K562 (cell line): ENCODE data around the gene GPRIN1. TPM values are rescaled to one million over a fixed set of nuclear protein-coding genes. Genes with fewer than 3 reads are reported as not detected.

Experiments used
- ATAC-seq: fragments of 200-7000 bp; cut with Tn5 transposase; 3 replicates; pipeline ENCODE4 v1.9.1; 2020; ENCODE audit warnings: moderate library complexity
- BruUV-seq: library from RNA; stranded (reverse); fragments of 400-500 nt; replicated peaks from 2 replicates; lab custom pipeline; 2021; lab: Mats Ljungman, UMichigan
- CTCF ChIA-PET: fragments of 300-600 bp; formaldehyde crosslinking; extraction: SDS; loops from one replicate; lab custom pipeline; 2021; ENCODE audit warnings: low intra/inter-chr PET ratio; lab: Yijun Ruan, JAX
- POLR2A ChIA-PET: fragments of 300-600, 350-650 bp; sonication (Branson Sonifier 250); formaldehyde crosslinking; extraction: SDS; loops from one replicate; lab custom pipeline; 2021; ENCODE audit warnings: antibody characterized with exemption, inconsistent platforms; lab: Yijun Ruan, JAX
- DNase-seq, 4 experiments: peaks; one replicate each; pipeline versions ENCODE4 v3.0.0 to v3.0.0-alpha.2; 2011 to 2018; ENCODE audit warnings: low spot score in 3 of 4, mixed read lengths in 3 of 4; ENCODE audit errors: extremely low read depth in 1 of 4
- FAIRE-seq: peaks from 2 replicates; lab custom pipeline; 2011; peaks lifted over from hg19 to GRCh38; lab: Jason Lieb, UNC
- H2AFZ ChIP-seq: 2 replicates; pipeline ENCODE4 v1.6.0; 2011; ENCODE audit warnings: low read depth, low read length, control low read depth, inconsistent platforms
- H3K27ac ChIP-seq: fragments of 200-600 bp; 3 replicates; pipeline ENCODE4 v1.8.0; 2011; ENCODE audit warnings: low read depth, mild to moderate bottlenecking, control low read depth, inconsistent platforms, low read length, moderate library complexity, mixed read lengths; ENCODE audit errors: extremely low read depth
- H3K27me3 ChIP-seq, 2 experiments: fragments of 300-600 bp in 1 of 2; 2 replicates in 1 of 2; 3 replicates in 1 of 2; pipeline versions ENCODE4 v1.6.0 to v1.8.0; 2011; ENCODE audit warnings: inconsistent platforms in 2 of 2, low read length in 2 of 2, mild to moderate bottlenecking in 1 of 2, mixed read lengths in 1 of 2, moderate library complexity in 1 of 2; ENCODE audit not compliant: control insufficient read depth in 2 of 2, insufficient read depth in 2 of 2
- H3K36me3 ChIP-seq: fragments of 300-600 bp; 3 replicates; pipeline ENCODE4 v1.8.0; 2011; ENCODE audit warnings: mild to moderate bottlenecking, low read length, inconsistent platforms; ENCODE audit not compliant: control insufficient read depth, insufficient read depth
- H3K4me1 ChIP-seq, 2 experiments: fragments of 200-600 bp in 1 of 2; replicated peaks in 1 of 2; 2 replicates in 1 of 2; 3 replicates in 1 of 2; pipeline versions ENCODE4 v1.5.1 to v1.8.0; 2011; ENCODE audit warnings: inconsistent platforms in 2 of 2, low read length in 2 of 2, mild to moderate bottlenecking in 1 of 2, mixed read lengths in 1 of 2, moderate library complexity in 1 of 2; ENCODE audit not compliant: control insufficient read depth in 2 of 2, insufficient read depth in 2 of 2
- H3K4me2 ChIP-seq: 2 replicates; pipeline ENCODE4 v1.6.1; 2011; ENCODE audit warnings: low read length, control low read depth, inconsistent platforms, mixed read lengths; ENCODE audit not compliant: insufficient read depth
- H3K4me3 ChIP-seq: fragments of 200-600 bp; sonication (generic), shearing (Covaris generic); 2 replicates; pipeline ENCODE4 v1.5.1; 2016; ENCODE audit warnings: control low read depth, inconsistent platforms
- H3K79me2 ChIP-seq: fragments of 200-600 bp; 3 replicates; pipeline ENCODE4 v1.8.0; 2011; ENCODE audit warnings: low read length, inconsistent platforms; ENCODE audit not compliant: control insufficient read depth, insufficient read depth
- H3K9ac ChIP-seq, 2 experiments: 2 replicates each; pipeline versions ENCODE4 v1.6.0 to v1.6.1; 2011; ENCODE audit warnings: low read depth in 2 of 2, low read length in 2 of 2, control low read depth in 1 of 2, inconsistent platforms in 1 of 2, mild to moderate bottlenecking in 1 of 2, mixed read lengths in 1 of 2; ENCODE audit not compliant: insufficient read depth in 1 of 2
- H3K9me1 ChIP-seq: one replicate; pipeline ENCODE4 v1.6.0; 2011; ENCODE audit warnings: inconsistent platforms, mild to moderate bottlenecking, low read length, moderate library complexity; ENCODE audit not compliant: control insufficient read depth, insufficient read depth
- H3K9me3 ChIP-seq: replicated peaks from 2 replicates; pipeline ENCODE4 v1.5.1; 2011; ENCODE audit warnings: low read depth, low read length, inconsistent platforms; ENCODE audit not compliant: control insufficient read depth, insufficient read depth
- H4K20me1 ChIP-seq: replicated peaks from 2 replicates; pipeline ENCODE4 v1.6.1; 2011; ENCODE audit warnings: low read length, inconsistent platforms, mixed read lengths; ENCODE audit not compliant: control insufficient read depth, insufficient read depth
- CC2D1A ChIP-seq: fragments of 450-650 bp; IDR thresholded peaks from 2 replicates; pipeline ENCODE4 v1.6.1; 2017; ENCODE audit warnings: mild to moderate bottlenecking
- ELF4 ChIP-seq: fragments of 450-650 bp; formaldehyde crosslinking; IDR thresholded peaks from 2 replicates; pipeline ENCODE4 v1.4.0; 2022; ENCODE audit warnings: missing genetic modification characterization
- MYNN ChIP-seq, 2 experiments: sonication (generic); formaldehyde crosslinking in 1 of 2; IDR thresholded peaks; 2 replicates each; pipeline versions ENCODE4 v1.5.0 to v1.6.1; 2016 to 2020; ENCODE audit warnings: antibody characterized with exemption in 1 of 2, missing genetic modification reagents in 1 of 2
- TOE1 ChIP-seq, 2 experiments: fragments of 450-650 bp in 1 of 2; sonication (generic) in 1 of 2; formaldehyde crosslinking in 1 of 2; IDR thresholded peaks; 2 replicates each; pipeline versions ENCODE4 v1.7.1 to v1.8.0; 2016 to 2022; ENCODE audit warnings: borderline replicate concordance in 2 of 2, mild to moderate bottlenecking in 2 of 2, antibody characterized with exemption in 1 of 2, inconsistent platforms in 1 of 2, low read depth in 1 of 2, missing genetic modification reagents in 1 of 2, moderate library complexity in 1 of 2
- ZBTB2 ChIP-seq: fragments of 450-650 bp; IDR thresholded peaks from 2 replicates; pipeline ENCODE4 v1.6.1; 2016; ENCODE audit warnings: antibody characterized with exemption
- ZBTB43 ChIP-seq: sonication (generic); formaldehyde crosslinking; IDR thresholded peaks from 2 replicates; pipeline ENCODE4 v1.8.0; 2023; ENCODE audit warnings: mild to moderate bottlenecking, missing genetic modification reagents
- ZFP30 ChIP-seq: fragments of 250-450 bp; sonication (Bioruptor Pico); IDR thresholded peaks from 2 replicates; pipeline ENCODE4 v1.8.0; 2022; ENCODE audit warnings: moderate library complexity, mild to moderate bottlenecking, inconsistent platforms, borderline replicate concordance
- in situ Hi-C: fragments of 300-500 bp; cut with MboI; formaldehyde crosslinking; loops from 4 replicates; pipeline ENCODE4 v1.15.0; 2018; ENCODE audit warnings: inconsistent platforms, mixed read lengths
- intact Hi-C: fragments of 100-400 bp; cut with micrococcal nuclease; formaldehyde crosslinking; loops from 2 replicates; pipeline ENCODE4 v1.14.2; 2022
- polyA plus RNA-seq, 8 experiments: library from polyadenylated mRNA; depleted of rRNA in 4 of 8; stranded (reverse) in 5 of 8; unstranded in 3 of 8; fragments of >200 nt; fragmentation: Nextera tagmentation in 2 of 8; fragmentation: Illumina TruSeq in 1 of 8; extraction: Ambion mirVana in 2 of 8; extraction: Trizol in 1 of 8; gene quantifications; 2 replicates each; pipeline versions ENCODE4 v1.2.1 to v1.2.3, GENCODE V29; 2011 to 2014; ENCODE audit warnings: inconsistent platforms in 1 of 8, missing spikeins in 1 of 8
- total RNA-seq, 7 experiments: library from RNA; depleted of rRNA in 6 of 7; stranded (reverse); fragments of >200 nt in 6 of 7; fragmentation: Illumina TruSeq in 2 of 7; extraction: Trizol in 2 of 7; gene quantifications; 2 replicates each; pipeline versions ENCODE4 v1.2.1 to v1.2.3, GENCODE V29; 2011 to 2021; ENCODE audit warnings: low replicate concordance in 1 of 7
- TF ChIP-seq, protein P1 (sequence below): sonication (generic); formaldehyde crosslinking; IDR thresholded peaks from 2 replicates; pipeline ENCODE4 v1.9.0; 2022; ENCODE audit warnings: mild to moderate bottlenecking, missing genetic modification reagents
- TF ChIP-seq, protein P2 (sequence below): fragments of 450-650 bp; formaldehyde crosslinking; IDR thresholded peaks from 2 replicates; pipeline ENCODE4 v1.4.0; 2022; ENCODE audit warnings: missing genetic modification characterization

GPRIN1 gene
- total and polyA plus RNA-seq, 9 of the 15 experiments (the other 6 are each of a cell fraction or from before 2014, with no cell fraction given) = 0.15 to 11.6 (median 4.4) TPM

DNA sequence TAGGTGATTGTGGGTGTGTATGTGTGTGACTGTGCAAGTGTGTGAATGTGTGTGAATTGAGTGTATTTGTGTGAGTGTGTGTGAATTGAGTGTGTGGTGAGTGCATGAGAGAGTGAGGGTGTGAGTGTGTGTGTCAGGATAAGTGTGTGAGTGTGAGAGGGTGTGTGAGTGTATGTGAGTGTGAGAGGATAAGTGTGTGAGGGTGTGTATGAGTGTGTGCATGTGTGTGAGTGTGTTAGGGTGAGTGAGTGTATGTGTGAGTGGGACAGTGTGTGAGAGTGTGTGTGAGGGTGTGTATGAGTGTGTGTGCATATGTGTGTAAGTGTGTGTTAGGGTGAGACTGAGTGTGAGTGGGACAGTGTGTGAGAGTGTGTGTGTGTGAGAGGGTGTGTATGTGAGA is 21.7 kb downstream of the GPRIN1 start:
- Histone ChIP-seq H3K9me1 (no peaks in the 10 kb centered on the region), H3K36me3 (no peaks in the 10 kb centered on the region), H2AFZ (no peak overlapping the region), H3K27me3 (peaks cover 6 to 41% of the 10 kb centered on the region in 2 experiments; a peak in 4 of 5 replicates), H3K9ac (no peak overlapping the region), H3K79me2 (no peaks in the 10 kb centered on the region), H4K20me1 (no peaks in the 10 kb centered on the region), H3K9me3 (peaks cover 13% of the 10 kb centered on the region), H3K4me3 (no peak overlapping the region), H3K4me1 (peaks cover 0 to 8% of the 10 kb centered on the region in 2 experiments; a peak in 1 of 5 replicates), H3K27ac (no peak overlapping the region), H3K4me2 (no peak overlapping the region)
- ATAC-seq = no peak
- DNase-seq = no peak
- POLR2A ChIA-PET = interaction anchor here (1.0 kb wide), 1 partner anchor 18 kb away, joined by 5 read pairs; no protein-coding TSS in a partner anchor
- TF ChIP-seq, protein P1, sequence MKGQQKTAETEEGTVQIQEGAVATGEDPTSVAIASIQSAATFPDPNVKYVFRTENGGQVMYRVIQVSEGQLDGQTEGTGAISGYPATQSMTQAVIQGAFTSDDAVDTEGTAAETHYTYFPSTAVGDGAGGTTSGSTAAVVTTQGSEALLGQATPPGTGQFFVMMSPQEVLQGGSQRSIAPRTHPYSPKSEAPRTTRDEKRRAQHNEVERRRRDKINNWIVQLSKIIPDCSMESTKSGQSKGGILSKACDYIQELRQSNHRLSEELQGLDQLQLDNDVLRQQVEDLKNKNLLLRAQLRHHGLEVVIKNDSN = 0 out of 2 replicates have a peak, but pooled peaks have one; percentile 10
- TF ChIP-seq ZBTB2 = 0 out of 2 replicates have a peak, but pooled peaks have one; percentile 43
- TF ChIP-seq ZBTB43 = peak; percentile 99
- no peak for TF ChIP-seq ZFP30 (CRISPR knock-in tag)
- TF ChIP-seq ELF4 (CRISPR knock-in tag) = no peak
- peak; percentile 56; the same call in 1 of the 2 replicates for TF ChIP-seq TOE1 (IDR thresholded peaks at IDR 0.05; ENCODE audit: borderline replicate concordance)
- no peak for TF ChIP-seq TOE1 (CRISPR knock-in tag; IDR thresholded peaks at IDR 0.05; ENCODE audit: borderline replicate concordance, low read depth)
- TF ChIP-seq, protein P2, sequence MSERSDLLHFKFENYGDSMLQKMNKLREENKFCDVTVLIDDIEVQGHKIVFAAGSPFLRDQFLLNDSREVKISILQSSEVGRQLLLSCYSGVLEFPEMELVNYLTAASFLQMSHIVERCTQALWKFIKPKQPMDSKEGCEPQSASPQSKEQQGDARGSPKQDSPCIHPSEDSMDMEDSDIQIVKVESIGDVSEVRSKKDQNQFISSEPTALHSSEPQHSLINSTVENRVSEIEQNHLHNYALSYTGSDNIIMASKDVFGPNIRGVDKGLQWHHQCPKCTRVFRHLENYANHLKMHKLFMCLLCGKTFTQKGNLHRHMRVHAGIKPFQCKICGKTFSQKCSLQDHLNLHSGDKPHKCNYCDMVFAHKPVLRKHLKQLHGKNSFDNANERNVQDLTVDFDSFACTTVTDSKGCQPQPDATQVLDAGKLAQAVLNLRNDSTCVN (CRISPR knock-in tag) = 0 out of 2 replicates have a peak, but pooled peaks have one; percentile 9
- peak; percentile 81 for TF ChIP-seq MYNN (IDR thresholded peaks at IDR 0.05)
- no peak for TF ChIP-seq MYNN (CRISPR knock-in tag; IDR thresholded peaks at IDR 0.05)
- TF ChIP-seq CC2D1A = 0 out of 2 replicates have a peak, but pooled peaks have one; percentile 14
- BruUV-seq = no TSS peak
- intact Hi-C loops (no loop called here), in situ Hi-C loops (loop anchor here (25.0 kb wide), 1 partner anchor 851 kb away; no protein-coding TSS in a partner anchor)
- CTCF ChIA-PET = interaction anchor here (1.3 kb wide), 1 partner anchor 10 kb away, joined by 3 read pairs; no protein-coding TSS in a partner anchor
- no peak for FAIRE-seq
